Bronchial epithelial cell (primary cell): ENCODE data around the gene CEACAM20. TPM values are rescaled to one million over a fixed set of nuclear protein-coding genes. Genes with fewer than 3 reads are reported as not detected.
"Not testable (repeated sequence)": the region's sequence is repeated elsewhere in the genome, so short reads cannot be mapped to it uniquely, and the experiment has no call there.

Source experiments
- DNase-seq: peaks from one replicate; pipeline ENCODE4 v3.0.0-alpha.2; 2010; ENCODE audit warnings: low read depth
- FAIRE-seq: peaks from 2 replicates; lab custom pipeline; 2011; peaks lifted over from hg19 to GRCh38; lab: Jason Lieb, UNC
- H3K27me3 ChIP-seq: 2 replicates; pipeline ENCODE4 v1.5.1; 2011; ENCODE audit warnings: low read length; ENCODE audit not compliant: control insufficient read depth, insufficient read depth
- H3K36me3 ChIP-seq: 2 replicates; pipeline ENCODE4 v1.5.1; 2011; ENCODE audit warnings: low read length; ENCODE audit not compliant: control insufficient read depth, insufficient read depth
- H3K4me3 ChIP-seq: 2 replicates; pipeline ENCODE4 v1.5.1; 2011; ENCODE audit warnings: mild to moderate bottlenecking, low read depth, low read length, control low read depth
- CTCF ChIP-seq: IDR thresholded peaks from 2 replicates; pipeline ENCODE4 v1.5.1; 2011; ENCODE audit warnings: mild to moderate bottlenecking, moderate library complexity, low read length, control low read depth, inconsistent platforms; ENCODE audit not compliant: insufficient read depth, severe bottlenecking
- total RNA-seq: library from RNA; depleted of rRNA; stranded (reverse); fragments of >200 nt; gene quantifications from 2 replicates; pipeline ENCODE4 v1.2.1, GENCODE V29; 2014

CEACAM20 gene
- total RNA-seq, 1 donor from 2014 or later: not detected

DNA sequence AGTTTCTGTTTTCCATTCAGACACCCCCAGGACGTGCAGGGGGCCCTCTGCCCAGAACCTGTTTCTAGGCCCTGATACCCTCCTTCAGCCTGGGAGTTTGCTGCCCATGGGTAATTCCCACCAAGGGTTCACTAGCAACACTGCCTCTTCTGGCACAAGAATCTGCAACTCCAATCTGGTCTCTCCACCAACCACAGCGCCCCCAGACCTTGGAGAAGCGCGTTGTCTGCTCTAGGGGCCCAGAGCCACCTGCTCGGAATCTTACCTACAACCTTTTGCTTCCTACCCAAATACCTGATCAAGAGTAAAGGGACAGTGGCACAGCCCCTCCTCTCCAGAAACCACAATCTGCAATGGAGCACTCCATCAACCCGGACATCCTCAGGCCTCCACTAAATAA lies 29.9 kb downstream of the CEACAM20 start:
- Histone ChIP-seq H3K4me3 (peak overlapping the region; percentile 81), H3K36me3 (peaks cover 5% of the 10 kb centered on the region), H3K27me3 (no peaks in the 10 kb centered on the region)
- DNase-seq: no peak
- TF ChIP-seq CTCF: no peak
- no peak for FAIRE-seq

DNA sequence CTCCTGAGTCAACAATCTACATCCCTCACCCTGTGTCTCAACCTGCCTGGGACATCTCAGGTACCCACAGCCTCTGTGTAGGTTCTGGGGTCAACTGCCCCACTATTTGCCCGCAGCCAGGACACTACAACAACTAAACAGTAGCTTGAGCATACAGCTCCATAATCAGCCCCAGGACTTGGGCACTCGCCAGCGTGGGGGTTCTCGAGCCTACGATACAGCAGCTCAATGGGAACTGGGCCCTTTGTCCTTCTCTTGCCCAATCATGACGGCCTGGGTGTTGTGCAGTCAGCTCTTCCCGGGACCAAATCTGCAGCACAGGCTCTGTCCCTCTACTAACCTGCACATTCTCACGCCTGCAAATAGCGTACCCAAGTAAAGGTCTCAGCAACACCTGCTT lies 30.5 kb downstream of the CEACAM20 start:
- H3K36me3 ChIP-seq: peaks cover 5% of the 10 kb centered on the region
- FAIRE-seq: no peak

DNA sequence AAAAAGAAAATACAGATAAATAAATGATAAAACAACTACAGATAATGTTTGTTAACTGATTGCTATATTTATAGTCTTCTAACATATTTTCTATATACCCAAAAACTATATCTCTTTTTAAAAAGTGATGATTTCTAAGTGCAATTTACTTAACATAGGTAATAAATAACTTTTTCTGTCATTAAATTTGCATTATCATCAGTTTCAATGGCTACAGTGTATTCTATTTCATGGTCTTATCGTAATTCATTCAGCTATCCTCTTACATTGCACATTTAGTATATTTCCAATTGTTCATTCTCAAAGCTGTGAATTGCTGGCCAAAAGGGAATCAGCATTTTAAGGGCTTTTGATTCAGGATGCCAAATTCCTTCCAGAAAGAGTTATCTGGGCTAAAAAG lies 32.8 kb downstream of the CEACAM20 start:
- H3K4me3 ChIP-seq: no peak overlapping the region
- peaks cover 12% of the 10 kb centered on the region for H3K36me3 ChIP-seq
- FAIRE-seq: no peak

More for the DNA sequence above, 30.5 kb downstream of the CEACAM20 start:
- Histone ChIP-seq H3K4me3 (no peak overlapping the region), H3K27me3 (no peaks in the 10 kb centered on the region)
- TF ChIP-seq CTCF: no peak
- DNase-seq: no peak

GRCh38 chr19:44476559-44477408 lies 52.7 kb downstream of the CEACAM20 start:
- TF ChIP-seq CTCF: no peak
- DNase-seq (peak; percentile 12), FAIRE-seq (no peak)
- no peak overlapping the region for H3K4me3 ChIP-seq
- peaks cover 8% of the 10 kb centered on the region for H3K36me3 ChIP-seq
- no peaks in the 10 kb centered on the region for H3K27me3 ChIP-seq

More for the DNA sequence above, 32.8 kb downstream of the CEACAM20 start:
- no peak for DNase-seq
- no peak for TF ChIP-seq CTCF
- H3K27me3 ChIP-seq: no peaks in the 10 kb centered on the region

- FAIRE-seq, H3K4me3 ChIP-seq, H3K27me3 ChIP-seq, H3K36me3 ChIP-seq, DNase-seq: not testable (repeated sequence)
These were observed 60.7 kb downstream of the CEACAM20 start for GRCh38 chr19:44468730-44469129.

DNA sequence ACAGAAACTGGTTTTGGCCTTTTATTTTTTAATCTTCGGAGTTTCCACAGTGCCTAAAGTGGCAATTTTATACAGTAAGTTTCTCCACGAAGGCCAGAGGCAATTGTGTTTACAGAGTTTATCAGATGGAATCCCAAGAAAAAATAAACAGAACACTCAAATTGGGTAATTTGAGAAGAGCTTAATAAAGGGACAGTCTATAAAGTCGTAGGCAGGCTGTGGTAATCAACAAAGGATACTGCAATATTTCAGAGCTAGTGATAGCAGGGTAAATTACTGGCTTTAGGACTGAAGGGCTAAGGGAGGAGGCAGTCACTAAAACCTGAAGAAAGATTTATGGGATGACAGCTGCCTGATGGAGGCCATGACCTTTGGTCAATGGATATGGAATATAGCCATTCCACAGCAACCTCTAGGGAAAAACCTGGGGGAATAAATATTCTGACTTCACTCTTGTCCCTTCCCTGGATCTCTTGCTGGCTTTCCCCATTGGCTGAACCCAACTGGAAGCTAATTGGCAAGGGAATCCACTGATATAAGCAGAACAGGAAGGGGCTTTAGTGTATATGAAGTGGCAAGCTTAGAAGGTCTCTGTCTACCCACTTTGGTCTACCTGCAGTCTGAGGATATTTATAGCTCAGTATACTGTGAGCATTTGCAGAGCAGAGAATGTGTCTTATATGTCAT lies 66.7 kb downstream of the CEACAM20 start:
- H3K36me3 ChIP-seq, H3K4me3 ChIP-seq, FAIRE-seq, DNase-seq, H3K27me3 ChIP-seq: not testable (repeated sequence)

Other genes starting within 250 kb of the CEACAM20 start
- 4.7 and 6.1 TPM in 2 replicates for gene ZNF235, start 224.7 kb downstream of the CEACAM20 start, total RNA-seq
- 5.0 and 7.2 TPM in 2 replicates for gene ZNF112, start 173.0 kb downstream of the CEACAM20 start, total RNA-seq
- gene ZNF285, start 128.1 kb downstream of the CEACAM20 start, total RNA-seq: 2.2 and 4.5 TPM in 2 replicates
- gene ZNF229, start 81.2 kb downstream of the CEACAM20 start, total RNA-seq: 10.8 and 19.5 TPM in 2 replicates
- 3.3 and 11.1 TPM in 2 replicates for gene ZNF180, start 29.2 kb downstream of the CEACAM20 start, total RNA-seq
- gene IGSF23, start 83.9 kb upstream of the CEACAM20 start, total RNA-seq: not detected in 2 replicates
- gene PVR, start 114.2 kb upstream of the CEACAM20 start, total RNA-seq: 84.6 and 102 TPM in 2 replicates
- 0.53 and 2.7 TPM in 2 replicates for gene CEACAM19, start 141.8 kb upstream of the CEACAM20 start, total RNA-seq
- gene CEACAM16, start 169.5 kb upstream of the CEACAM20 start, total RNA-seq: not detected in 2 replicates
- gene BCL3, start 219.0 kb upstream of the CEACAM20 start, total RNA-seq: 2.1 and 4.7 TPM in 2 replicates
- 65.0 and 73.7 TPM in 2 replicates for gene CBLC, start 248.2 kb upstream of the CEACAM20 start, total RNA-seq